DND-41 (cell line): ENCODE data around the gene AKTIP.

Experiments
- ATAC-seq: fragments of 200-7000 bp; cut with Tn5 transposase; 3 replicates; pipeline ENCODE4 v1.9.1; 2021; ENCODE audit warnings: low read depth; ENCODE audit not compliant: insufficient read depth
- DNase-seq: peaks from one replicate; pipeline ENCODE4 v3.0.0-alpha.2; 2020
- H2AFZ ChIP-seq: 2 replicates; pipeline ENCODE4 v1.6.0; 2012; ENCODE audit warnings: low read depth, low read length
- H3K27ac ChIP-seq: 2 replicates; pipeline ENCODE4 v1.5.1; 2012; ENCODE audit warnings: low read length, inconsistent platforms
- H3K27me3 ChIP-seq: fragments of 200-600 bp; sonication (generic); 2 replicates; pipeline ENCODE4 v1.6.0; 2012; ENCODE audit warnings: low read length, mild to moderate bottlenecking, inconsistent platforms; ENCODE audit not compliant: insufficient read depth, poor library complexity
- H3K36me3 ChIP-seq: 2 replicates; pipeline ENCODE4 v1.5.1; 2012; ENCODE audit warnings: low read length, inconsistent platforms; ENCODE audit not compliant: insufficient read depth
- H3K4me1 ChIP-seq: 2 replicates; pipeline ENCODE4 v1.5.1; 2012; ENCODE audit warnings: mild to moderate bottlenecking, low read length; ENCODE audit not compliant: insufficient read depth
- H3K4me2 ChIP-seq: 2 replicates; pipeline ENCODE4 v1.6.0; 2012; ENCODE audit warnings: mild to moderate bottlenecking, moderate library complexity, low read length, inconsistent platforms; ENCODE audit not compliant: insufficient read depth
- H3K4me3 ChIP-seq, 2 experiments: fragments of 200-600 bp in 1 of 2; shearing (Covaris generic) in 1 of 2; 2 replicates each; pipeline ENCODE4 v1.5.1; 2012 to 2016; ENCODE audit warnings: inconsistent platforms in 2 of 2, low read length in 2 of 2, mild to moderate bottlenecking in 2 of 2, low read depth in 1 of 2, moderate library complexity in 1 of 2
- H3K79me2 ChIP-seq: 2 replicates; pipeline ENCODE4 v1.6.0; 2012; ENCODE audit warnings: low read length, inconsistent platforms; ENCODE audit not compliant: insufficient read depth
- H3K9ac ChIP-seq: 2 replicates; pipeline ENCODE4 v1.6.0; 2012; ENCODE audit warnings: low read depth, mild to moderate bottlenecking, inconsistent platforms, low read length, moderate library complexity
- H3K9me3 ChIP-seq: 2 replicates; pipeline ENCODE4 v1.5.1; 2012; ENCODE audit warnings: low read length, moderate library complexity, mild to moderate bottlenecking, inconsistent platforms; ENCODE audit not compliant: insufficient read depth, severe bottlenecking
- H4K20me1 ChIP-seq: 2 replicates; pipeline ENCODE4 v1.6.0; 2012; ENCODE audit warnings: low read length; ENCODE audit not compliant: insufficient read depth
- CTCF ChIP-seq: IDR thresholded peaks from 2 replicates; pipeline ENCODE4 v1.5.1; 2012; ENCODE audit warnings: borderline replicate concordance, low read length, moderate library complexity, mild to moderate bottlenecking; ENCODE audit not compliant: poor library complexity, severe bottlenecking; ENCODE audit errors: extremely low read depth
- EZH2 ChIP-seq: IDR thresholded peaks from 3 replicates; pipeline ENCODE4 v1.6.1; 2012; ENCODE audit warnings: borderline replicate concordance, low read depth, mild to moderate bottlenecking, moderate library complexity, low read length, inconsistent platforms; ENCODE audit not compliant: severe bottlenecking

Gene AKTIP

GRCh38 chr16:53509906-53510703, 7.1 kb upstream of the AKTIP start:
- Histone ChIP-seq H3K9ac (no peak overlapping the region), H3K9me3 (peaks cover 2% of the 10 kb centered on the region), H3K36me3 (no peaks in the 10 kb centered on the region), H3K27me3 (no peaks in the 10 kb centered on the region), H3K79me2 (no peaks in the 10 kb centered on the region), H4K20me1 (no peaks in the 10 kb centered on the region), H3K4me1 (peaks cover 12% of the 10 kb centered on the region), H3K4me2 (peak overlapping the region; percentile 9; the same call in 1 of the 2 replicates), H3K4me3 (no peak overlapping the region), H2AFZ (0 out of 2 replicates have a peak overlapping the region, but pooled peaks have one; percentile 6), H3K27ac (no peak overlapping the region)
- TF ChIP-seq EZH2 = no peak
- TF ChIP-seq CTCF = peak; percentile 95
- peak; percentile 60 for DNase-seq
- ATAC-seq = peak; percentile 71

- no peak overlapping the region for H3K4me2 ChIP-seq
- no peak overlapping the region for H2AFZ ChIP-seq
- no peaks in the 10 kb centered on the region for H4K20me1 ChIP-seq
- no peaks in the 10 kb centered on the region for H3K36me3 ChIP-seq
- peaks cover 24% of the 10 kb centered on the region for H3K4me1 ChIP-seq
- no peaks in the 10 kb centered on the region for H3K27me3 ChIP-seq
- no peak overlapping the region for H3K4me3 ChIP-seq
- H3K79me2 ChIP-seq = no peaks in the 10 kb centered on the region
- H3K27ac ChIP-seq = no peak overlapping the region
- ATAC-seq (no peak), DNase-seq (peak; percentile 1)
- H3K9ac ChIP-seq = no peak overlapping the region
- no peaks in the 10 kb centered on the region for H3K9me3 ChIP-seq
- TF ChIP-seq CTCF (no peak), EZH2 (no peak)
Observed at GRCh38 chr16:53507464-53508179, 4.6 kb upstream of the AKTIP start.

- H3K79me2 ChIP-seq = peaks cover 4% of the 10 kb centered on the region; the same call in 1 of the 2 replicates
- H3K36me3 ChIP-seq = no peaks in the 10 kb centered on the region
- no peak overlapping the region for H3K4me3 ChIP-seq
- no peak overlapping the region for H3K9ac ChIP-seq
- H3K9me3 ChIP-seq = no peaks in the 10 kb centered on the region
- peaks cover 37% of the 10 kb centered on the region for H3K4me1 ChIP-seq
- H3K27me3 ChIP-seq = no peaks in the 10 kb centered on the region
- H3K4me2 ChIP-seq = no peak overlapping the region
- DNase-seq (no peak), ATAC-seq (no peak)
- H3K27ac ChIP-seq = no peak overlapping the region
- 0 out of 2 replicates have a peak, but pooled peaks cover 4% of the 10 kb centered on the region for H4K20me1 ChIP-seq
- H2AFZ ChIP-seq = no peak overlapping the region
- TF ChIP-seq EZH2 = no peak
- TF ChIP-seq CTCF = no peak
Observed at GRCh38 chr16:53506254-53506653, 3.2 kb upstream of the AKTIP start.
